Activated B cell treated with CpG ODN at 0.5 μM for 24 hours (primary cell): Measurements from ENCODE around the gene CPTP. TPM values are rescaled to one million over a fixed set of nuclear protein-coding genes. Genes with fewer than 3 reads are reported as not detected.

ENCODE experiments used
- ATAC-seq: fragments of 200-7000 bp; cut with Tn5 transposase; one replicate; pipeline ENCODE4 v1.10.0; 2021; ENCODE audit warnings: low read depth, mild to moderate bottlenecking, moderate library complexity
- CTCF ChIA-PET: fragments of 350-600 bp; sonication (Branson Sonifier 250); formaldehyde crosslinking; loops from one replicate; lab custom pipeline; 2021; ENCODE audit warnings: antibody characterized with exemption; lab: Charles Lee
- POLR2A ChIA-PET: fragments of 350-600 bp; sonication (Branson Sonifier 250); formaldehyde crosslinking; loops from one replicate; lab custom pipeline; 2021; ENCODE audit warnings: antibody characterized with exemption; lab: Charles Lee
- DNase-seq: peaks from one replicate; pipeline ENCODE4 v3.0.0; 2022
- H3K27ac Mint-ChIP-seq: one replicate; pipeline ENCODE4 v1.8.0; 2020; ENCODE audit warnings: mixed read lengths
- H3K27me3 Mint-ChIP-seq: one replicate; pipeline ENCODE4 v1.8.0; 2021; ENCODE audit warnings: mixed read lengths
- H3K36me3 Mint-ChIP-seq: one replicate; pipeline ENCODE4 v1.8.0; 2021; ENCODE audit warnings: low read depth, mixed read lengths
- H3K4me1 Mint-ChIP-seq: one replicate; pipeline ENCODE4 v1.8.0; 2021; ENCODE audit warnings: mixed read lengths
- H3K4me3 Mint-ChIP-seq: one replicate; pipeline ENCODE4 v1.8.0; 2020; ENCODE audit warnings: mild to moderate bottlenecking, mixed read lengths
- H3K9me3 Mint-ChIP-seq: one replicate; pipeline ENCODE4 v1.8.0; 2020; ENCODE audit warnings: mixed read lengths
- CTCF ChIP-seq: fragments of 200-600 bp; IDR thresholded peaks from one replicate; pipeline ENCODE4 v1.8.0; 2022; ENCODE audit warnings: antibody characterized with exemption, mild to moderate bottlenecking
- intact Hi-C: fragments of 100-400 bp; cut with micrococcal nuclease; formaldehyde crosslinking; loops from one replicate; pipeline ENCODE4 v1.15.1; 2024
- total RNA-seq: library from RNA; stranded (reverse); gene quantifications from 2 replicates; pipeline ENCODE4 v1.2.3, GENCODE V29; 2022

Gene CPTP
- total RNA-seq, 1 donor from 2014 or later, result 15.3 TPM

- POLR2A ChIA-PET, result interaction anchor here (0.9 kb wide), 1 partner anchor 69 kb away, joined by 3 read pairs; the partner anchor contains the start of gene AURKAIP1
- H3K4me1 Mint-ChIP-seq, result peaks cover 38% of the 10 kb centered on the region
- CTCF ChIA-PET, result no interaction called here
- DNase-seq (no peak), ATAC-seq (no peak)
- intact Hi-C loops, result loop anchor here (5.0 to 10.0 kb wide), 4 partner anchors 34 to 588 kb away; partner anchors contain the start of genes GNB1 and UBE2J2
- no peaks in the 10 kb centered on the region for H3K27me3 Mint-ChIP-seq
- peak overlapping the region; percentile 86 for H3K27ac Mint-ChIP-seq
- no peaks in the 10 kb centered on the region for H3K9me3 Mint-ChIP-seq
- peak overlapping the region; percentile 79 for H3K4me3 Mint-ChIP-seq
- no peak for TF ChIP-seq CTCF
- peaks cover 6% of the 10 kb centered on the region for H3K36me3 Mint-ChIP-seq
These were observed 17.8 kb upstream of the CPTP start for GRCh38 chr1:1306661-1307260.

- no peak for ATAC-seq
- Mint-ChIP-seq H3K27ac (peak overlapping the region; percentile 86), H3K27me3 (no peaks in the 10 kb centered on the region), H3K4me1 (peaks cover 38% of the 10 kb centered on the region), H3K4me3 (peak overlapping the region; percentile 79), H3K9me3 (no peaks in the 10 kb centered on the region), H3K36me3 (peaks cover 7% of the 10 kb centered on the region)
- DNase-seq, result no peak
- CTCF ChIA-PET, result no interaction called here
- no peak for TF ChIP-seq CTCF
- POLR2A ChIA-PET, result interaction anchor here (0.9 kb wide), 1 partner anchor 68 kb away, joined by 3 read pairs; the partner anchor contains the start of gene AURKAIP1
- intact Hi-C loops, result loop anchor here (5.0 to 10.0 kb wide), 4 partner anchors 35 to 587 kb away; partner anchors contain the start of genes GNB1 and UBE2J2
These were observed 17.2 kb upstream of the CPTP start for GRCh38 chr1:1307261-1307922.

GRCh38 chr1:1307923-1308755 lies 16.5 kb upstream of the CPTP start, which contains the start of the genes ACAP3 and PUSL1:
Gene ACAP3 (minus strand): TSS chr1:1307930. CDS start chr1:1307815, 115 bp downstream.
Gene PUSL1 (plus strand): TSS chr1:1308597. CDS start chr1:1308644, 47 bp downstream.
- Mint-ChIP-seq H3K9me3 (no peaks in the 10 kb centered on the region), H3K27me3 (no peaks in the 10 kb centered on the region), H3K4me3 (peak within 1 kb of the TSS; percentile 86), H3K27ac (peak within 1 kb of the TSS; percentile 87), H3K36me3 (peaks cover 13% of the 10 kb centered on the region), H3K4me1 (peaks cover 38% of the 10 kb centered on the region)
- ATAC-seq, result peak; percentile 68
- TF ChIP-seq CTCF, result no peak
- ChIA-PET CTCF (no interaction called here), POLR2A (no interaction called here)
- DNase-seq, result peak; percentile 88
- intact Hi-C loops, result loop anchor here (1.0 to 10.0 kb wide), 10 partner anchors 16 to 587 kb away; partner anchors contain the start of genes AURKAIP1, C1orf159, CCNL2 and CPTP

GRCh38 chr1:1308756-1309250 lies 15.8 kb upstream of the CPTP start:
- no peak for DNase-seq
- Mint-ChIP-seq H3K27ac (peak overlapping the region; percentile 69), H3K27me3 (no peaks in the 10 kb centered on the region), H3K4me3 (peak overlapping the region; percentile 86), H3K36me3 (peaks cover 19% of the 10 kb centered on the region), H3K4me1 (peaks cover 37% of the 10 kb centered on the region), H3K9me3 (no peaks in the 10 kb centered on the region)
- no peak for ATAC-seq
- no peak for TF ChIP-seq CTCF
- ChIA-PET CTCF (no interaction called here), POLR2A (no interaction called here)
- intact Hi-C loops, result loop anchor here (1.0 to 10.0 kb wide), 10 partner anchors 15 to 586 kb away; partner anchors contain the start of genes AURKAIP1, C1orf159, CCNL2 and CPTP
